Nucleus accumbens (tissue), 56 donors: Measurements from ENCODE around the gene DNAJC7.

ENCODE experiments used
- DNase-seq, 56 donors: peaks; one replicate each; lab custom pipeline; 2025; lab: John Stamatoyannopoulos, UW

The DNAJC7 gene

DNA sequence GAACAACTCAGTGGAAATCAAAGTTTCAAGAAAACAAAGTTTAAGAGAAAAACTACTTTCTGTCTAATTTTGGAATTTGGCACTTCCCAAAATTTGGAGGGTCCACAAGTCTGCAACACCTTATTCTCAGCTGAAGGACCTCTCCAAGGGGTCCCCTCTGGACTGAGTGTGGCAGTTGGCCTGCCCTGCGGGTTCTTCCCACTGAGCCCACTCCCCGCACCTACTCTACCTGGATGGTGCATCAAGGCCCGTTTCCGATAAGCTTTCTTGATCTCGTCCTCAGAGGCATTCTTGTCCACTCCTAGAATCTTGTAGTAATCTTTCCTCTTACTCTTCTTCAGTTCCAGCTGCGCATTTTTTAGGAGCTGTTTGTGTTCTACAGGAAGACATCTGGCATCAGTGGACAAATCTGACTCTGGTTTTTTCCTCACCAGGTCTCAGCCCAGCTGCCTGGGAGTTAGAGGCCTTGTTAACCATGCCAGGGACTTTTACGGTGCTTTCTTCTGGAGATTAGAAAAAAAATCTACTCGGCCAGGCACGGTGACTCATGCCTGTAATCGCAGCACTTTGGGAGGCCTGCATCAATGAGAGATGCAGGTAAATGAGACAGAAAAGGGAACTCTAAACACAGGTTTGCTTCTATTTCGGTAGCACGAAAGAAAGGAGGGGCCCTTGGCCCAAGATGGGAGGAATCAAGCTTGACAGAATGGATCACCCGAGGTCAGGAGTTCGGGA is 35.0 kb downstream of the DNAJC7 start:
- no peak for DNase-seq

DNA sequence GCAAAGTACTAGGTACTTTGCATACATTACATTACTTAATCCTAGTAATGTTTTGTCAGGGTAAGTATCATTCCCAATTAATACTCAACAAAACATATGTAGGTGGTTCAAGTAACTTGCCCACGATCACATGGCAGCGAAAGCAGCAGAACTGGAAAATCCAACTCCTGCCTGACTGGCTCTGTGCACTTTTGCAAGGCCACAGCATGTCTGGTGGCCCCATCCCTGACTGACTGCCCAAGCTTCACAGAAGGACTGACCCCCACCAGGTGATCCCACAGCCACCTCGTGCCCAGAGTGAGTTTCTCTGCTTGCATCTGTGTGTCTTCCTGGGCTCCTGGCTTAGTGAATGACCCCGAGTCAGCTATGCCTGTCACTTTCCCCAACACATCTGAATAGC is 39.2 kb downstream of the DNAJC7 start:
- no peak for DNase-seq

DNA sequence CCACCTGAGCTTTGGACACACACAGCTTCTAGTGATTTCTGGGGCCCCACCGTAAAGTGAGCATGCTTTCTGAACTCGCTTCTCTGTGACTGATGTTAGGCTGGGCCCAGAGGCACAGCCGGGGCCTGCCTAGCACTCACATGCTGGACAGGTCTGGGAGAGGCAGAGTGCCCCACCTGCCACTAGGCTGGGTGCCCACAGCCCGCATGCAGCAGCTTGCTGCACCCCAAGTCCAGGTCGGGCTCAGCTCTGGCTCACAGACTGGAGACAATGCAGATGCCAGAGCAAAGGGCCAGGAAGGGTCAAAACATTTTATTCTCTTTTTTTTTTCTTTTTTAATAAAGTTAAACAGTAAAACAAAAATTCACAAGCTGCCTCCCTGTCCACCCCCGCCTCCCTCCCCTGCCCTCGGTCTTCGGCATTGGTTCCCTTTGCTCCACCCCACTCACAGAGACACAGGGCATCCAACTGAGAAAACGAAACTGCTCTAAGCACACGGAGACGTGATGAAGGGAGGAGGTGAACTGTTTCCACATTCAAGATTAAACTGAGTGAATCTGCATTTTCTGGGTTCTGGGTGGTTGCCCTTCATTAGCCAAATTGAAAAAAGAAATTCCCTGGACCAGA is 41.0 kb downstream of the DNAJC7 start:
- peak in 11 of 56 donors; percentile 15 to 50 (median 30) for DNase-seq

DNA sequence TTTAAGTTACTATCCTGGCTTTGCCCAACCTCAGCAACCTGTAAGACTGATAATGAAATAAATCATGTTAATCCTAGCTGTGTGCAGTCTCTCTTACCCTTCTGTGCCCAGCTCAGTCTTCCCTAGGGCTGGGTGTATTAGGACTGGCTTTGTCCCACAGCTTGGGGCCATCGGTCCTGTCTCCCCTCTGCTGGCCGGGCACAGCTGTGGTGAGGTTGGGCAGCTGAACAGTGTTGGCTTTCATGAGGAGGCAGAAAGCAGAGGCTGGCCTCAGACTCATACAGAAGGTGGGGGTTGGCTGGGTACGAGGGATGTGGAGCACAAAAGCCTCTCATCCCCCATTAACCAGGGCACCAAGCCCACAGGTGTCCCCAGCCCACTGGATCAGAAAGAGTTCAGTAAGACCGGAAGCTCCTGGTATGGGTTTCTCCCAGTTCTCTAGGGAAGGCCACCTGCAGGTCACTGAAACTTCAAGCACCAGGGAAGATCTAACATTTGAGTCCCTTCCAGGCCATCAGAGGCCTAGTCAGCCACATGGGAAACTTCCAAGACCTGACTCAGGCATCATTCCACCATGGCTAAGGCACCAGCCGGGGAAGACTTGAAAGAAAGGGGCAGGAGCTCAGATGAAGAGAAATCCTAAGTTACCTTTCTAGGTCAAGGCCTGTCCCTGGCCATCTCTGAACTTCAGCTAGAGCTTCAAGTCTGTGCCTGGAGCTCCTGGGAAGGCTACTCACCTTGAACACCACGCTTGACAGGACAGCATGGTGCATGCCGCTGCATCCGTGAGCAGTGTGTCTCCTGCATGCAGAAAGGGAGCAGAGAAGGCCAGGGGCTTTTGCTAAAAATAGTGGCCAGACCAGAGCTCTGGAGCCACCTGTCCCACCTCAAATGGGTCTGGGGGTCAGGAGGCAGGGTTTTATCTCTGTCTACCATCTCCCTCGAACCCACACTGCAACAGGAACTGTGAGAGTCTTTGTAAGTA is 41.8 kb downstream of the DNAJC7 start:
- peak in 51 of 56 donors; percentile 22 to 88 (median 74) for DNase-seq

DNA sequence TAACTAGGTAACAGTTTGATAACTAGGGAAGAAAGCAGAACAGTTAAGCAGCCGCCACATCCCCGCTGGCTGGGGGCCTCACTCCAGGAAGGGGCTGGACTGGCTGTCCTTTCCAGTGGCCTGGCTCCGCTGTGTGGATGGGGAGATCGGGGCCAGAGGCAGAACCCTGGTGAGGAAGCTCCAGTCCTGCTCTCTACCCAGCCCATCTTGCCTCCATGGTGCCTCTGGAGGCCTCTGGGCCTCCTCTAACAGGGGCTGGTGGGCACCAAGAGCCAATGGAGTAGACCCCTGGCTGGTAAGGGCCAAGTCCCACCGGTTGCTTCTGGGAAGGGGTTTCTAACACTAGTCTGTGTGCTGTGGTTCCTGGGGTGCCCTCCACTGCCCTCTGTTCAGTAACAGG is 42.6 kb downstream of the DNAJC7 start:
- DNase-seq: peak in 5 of 56 donors; percentile 27 to 52 (median 47)

DNA sequence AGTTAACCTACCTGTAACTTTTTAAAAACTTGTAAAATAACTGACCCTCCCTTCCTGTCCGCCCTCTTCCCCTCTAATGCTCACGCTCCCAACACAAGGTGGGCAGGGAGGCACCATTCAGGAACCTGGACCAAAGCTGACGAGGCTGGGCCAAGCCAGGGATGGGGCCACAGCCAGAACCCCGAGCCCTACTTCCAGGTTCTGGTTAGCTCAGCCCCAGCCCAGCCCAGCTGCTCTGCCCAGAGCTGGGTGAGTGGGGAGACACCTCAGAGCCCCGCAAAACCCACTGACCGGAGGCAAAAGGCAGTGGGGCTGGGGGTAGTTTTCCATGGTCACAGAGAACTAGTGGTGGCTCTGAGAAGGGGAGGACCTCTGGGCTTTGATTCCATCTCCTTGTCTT is 43.2 kb downstream of the DNAJC7 start:
- no peak for DNase-seq

DNA sequence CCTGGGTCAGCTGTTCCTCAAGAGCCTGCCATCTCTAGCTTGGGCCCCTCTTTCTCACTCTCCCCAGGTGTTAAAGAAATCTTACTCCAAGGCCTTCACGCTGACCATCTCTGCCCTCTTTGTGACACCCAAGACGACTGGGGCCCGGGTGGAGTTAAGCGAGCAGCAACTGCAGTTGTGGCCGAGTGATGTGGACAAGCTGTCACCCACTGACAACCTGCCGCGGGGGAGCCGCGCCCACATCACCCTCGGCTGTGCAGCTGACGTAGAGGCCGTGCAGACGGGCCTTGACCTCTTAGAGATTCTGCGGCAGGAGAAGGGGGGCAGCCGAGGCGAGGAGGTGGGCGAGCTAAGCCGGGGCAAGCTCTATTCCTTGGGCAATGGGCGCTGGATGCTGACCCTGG is 43.8 kb downstream of the DNAJC7 start:
- peak in 2 of 56 donors; percentile 15 to 20 for DNase-seq

DNA sequence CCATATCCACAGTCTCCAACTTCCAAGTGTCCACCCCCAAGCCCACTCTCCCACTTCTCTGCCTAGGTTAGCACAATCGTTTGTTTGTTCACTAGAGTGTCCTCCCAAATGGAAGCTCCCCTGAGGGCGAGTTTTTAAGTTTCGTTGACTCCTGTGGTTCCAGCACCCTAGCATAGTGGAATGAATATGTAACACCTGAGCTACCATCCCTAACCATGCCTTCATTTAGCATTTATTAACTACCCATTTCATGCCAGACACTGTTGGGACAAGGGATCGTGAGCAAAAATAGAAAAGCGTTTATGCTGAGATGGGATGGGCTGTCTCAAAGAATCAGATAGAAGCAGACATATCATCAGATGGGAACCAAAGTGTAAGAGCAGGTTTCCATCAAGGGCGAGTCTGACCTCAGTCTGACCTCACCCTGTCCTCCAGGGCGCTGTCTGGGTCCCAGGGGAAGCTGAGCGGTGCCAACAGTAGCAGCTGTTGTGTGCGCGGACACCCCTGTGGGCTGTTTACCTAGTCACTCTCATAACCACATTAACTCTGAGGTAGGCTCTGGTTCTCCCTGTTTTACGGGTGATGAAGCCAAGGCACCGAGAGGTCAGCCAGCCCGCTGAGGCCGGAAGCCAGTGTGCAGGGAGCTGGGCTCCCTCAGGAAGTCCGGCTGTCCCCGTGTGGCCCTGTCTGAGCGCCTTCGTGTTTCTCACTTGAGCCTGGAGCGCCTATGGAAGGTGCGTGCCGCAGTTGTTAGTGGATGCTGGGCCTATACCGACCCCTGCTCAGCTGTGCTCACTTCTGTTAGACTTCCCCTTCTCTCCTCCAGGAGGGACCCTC is 44.5 kb downstream of the DNAJC7 start:
- DNase-seq: peak in 1 of 56 donors; percentile 27

DNA sequence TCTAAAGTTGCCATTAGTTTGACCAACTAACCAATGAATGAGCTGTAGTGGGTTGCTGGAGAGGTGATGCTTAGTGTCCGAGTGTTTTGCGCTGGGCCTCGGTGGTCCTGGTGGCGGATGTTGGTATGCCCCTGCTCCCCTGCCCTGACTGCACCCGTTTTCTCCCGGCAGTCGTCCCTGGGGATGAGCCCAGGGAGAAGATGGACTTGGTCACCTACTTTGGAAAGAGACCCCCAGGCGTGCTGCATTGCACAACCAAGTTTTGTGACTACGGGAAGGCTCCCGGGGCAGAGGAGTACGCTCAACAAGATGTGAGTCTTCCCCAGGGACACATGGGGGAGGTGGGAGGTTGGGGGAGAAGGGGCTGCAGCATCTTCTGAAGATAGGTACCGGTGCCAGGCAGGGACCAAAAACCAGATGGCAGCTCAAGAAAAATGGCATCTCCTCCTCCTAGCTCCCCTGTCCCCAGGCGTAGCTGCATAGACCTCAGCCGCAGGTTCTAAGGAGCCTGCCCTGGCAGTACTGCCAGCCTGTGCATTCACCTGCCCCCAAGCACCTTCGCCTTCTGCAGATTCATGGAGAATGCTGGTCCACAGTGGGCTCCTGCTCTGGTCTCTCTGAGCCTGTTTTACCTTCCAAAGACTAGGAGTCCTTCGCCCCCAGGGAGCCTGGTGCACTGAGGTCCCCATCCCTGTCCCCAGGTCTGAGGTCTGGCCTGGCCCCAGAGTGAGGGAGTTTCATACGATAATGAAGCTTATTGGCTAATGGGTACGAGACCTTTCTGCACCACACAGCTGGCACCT is 45.3 kb downstream of the DNAJC7 start:
- no peak for DNase-seq

DNA sequence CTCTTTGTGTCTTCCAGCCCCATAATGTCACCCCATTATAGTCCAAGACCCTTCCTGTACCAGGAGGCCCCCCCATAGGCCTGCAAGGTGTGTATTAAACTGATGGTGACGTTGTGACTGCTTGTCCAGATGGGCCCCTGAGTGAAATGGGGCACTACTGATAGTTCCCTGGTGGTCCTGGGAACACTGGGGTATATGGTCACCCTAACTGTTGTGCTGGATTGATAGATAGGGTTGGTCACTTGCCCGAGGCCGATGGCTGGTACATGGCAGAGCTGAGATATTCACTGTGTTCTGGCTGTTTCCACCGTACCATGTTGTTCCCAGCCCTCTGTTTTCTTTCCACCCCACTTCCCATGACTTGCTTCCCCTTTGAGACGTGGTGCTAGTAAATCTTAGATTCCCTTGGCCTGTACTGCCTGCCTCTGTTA is 46.3 kb downstream of the DNAJC7 start:
- no peak for DNase-seq

DNA sequence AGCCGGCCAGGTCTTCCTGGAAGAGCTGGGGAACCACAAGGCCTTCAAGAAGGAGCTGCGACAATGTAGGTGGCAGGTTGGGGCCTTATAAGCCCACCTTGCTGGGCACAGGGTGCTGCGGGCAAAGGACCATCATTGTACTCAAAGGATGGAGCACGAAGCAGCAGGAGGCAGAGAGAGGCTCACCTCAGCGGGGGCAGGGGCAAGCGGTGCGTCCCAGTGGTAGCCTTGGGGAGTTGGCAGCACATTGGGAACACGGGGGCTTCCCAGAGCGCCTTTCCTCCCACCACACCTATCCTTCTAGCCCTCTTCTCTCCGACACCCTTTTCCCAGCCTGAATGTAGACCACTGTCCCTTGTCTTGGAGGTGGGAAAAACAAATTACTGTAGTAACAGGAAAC is 48.6 kb downstream of the DNAJC7 start:
- no peak for DNase-seq

DNA sequence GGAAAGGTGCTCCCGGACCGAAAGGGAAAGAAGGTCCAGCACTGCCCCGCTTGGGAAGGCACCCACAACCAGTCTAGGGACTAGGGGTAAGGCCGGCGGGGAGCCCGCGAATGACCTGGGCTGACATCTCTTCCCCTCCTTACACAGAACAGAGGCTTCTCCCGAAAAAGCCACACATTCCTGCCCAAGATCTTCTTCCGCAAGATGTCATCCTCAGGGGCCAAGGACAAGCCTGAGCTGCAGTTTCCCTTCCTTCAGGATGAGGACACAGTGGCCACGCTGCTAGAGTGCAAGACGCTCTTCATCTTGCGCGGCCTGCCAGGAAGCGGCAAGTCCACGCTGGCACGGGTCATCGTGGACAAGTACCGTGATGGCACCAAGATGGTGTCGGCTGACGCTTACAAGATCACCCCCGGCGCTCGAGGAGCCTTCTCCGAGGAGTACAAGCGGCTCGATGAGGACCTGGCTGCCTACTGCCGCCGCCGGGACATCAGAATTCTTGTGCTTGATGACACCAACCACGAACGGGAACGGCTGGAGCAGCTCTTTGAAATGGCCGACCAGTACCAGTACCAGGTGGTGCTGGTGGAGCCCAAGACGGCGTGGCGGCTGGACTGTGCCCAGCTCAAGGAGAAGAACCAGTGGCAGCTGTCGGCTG is 49.2 kb downstream of the DNAJC7 start:
- DNase-seq: peak in 6 of 56 donors; percentile 21 to 63 (median 52)

DNA sequence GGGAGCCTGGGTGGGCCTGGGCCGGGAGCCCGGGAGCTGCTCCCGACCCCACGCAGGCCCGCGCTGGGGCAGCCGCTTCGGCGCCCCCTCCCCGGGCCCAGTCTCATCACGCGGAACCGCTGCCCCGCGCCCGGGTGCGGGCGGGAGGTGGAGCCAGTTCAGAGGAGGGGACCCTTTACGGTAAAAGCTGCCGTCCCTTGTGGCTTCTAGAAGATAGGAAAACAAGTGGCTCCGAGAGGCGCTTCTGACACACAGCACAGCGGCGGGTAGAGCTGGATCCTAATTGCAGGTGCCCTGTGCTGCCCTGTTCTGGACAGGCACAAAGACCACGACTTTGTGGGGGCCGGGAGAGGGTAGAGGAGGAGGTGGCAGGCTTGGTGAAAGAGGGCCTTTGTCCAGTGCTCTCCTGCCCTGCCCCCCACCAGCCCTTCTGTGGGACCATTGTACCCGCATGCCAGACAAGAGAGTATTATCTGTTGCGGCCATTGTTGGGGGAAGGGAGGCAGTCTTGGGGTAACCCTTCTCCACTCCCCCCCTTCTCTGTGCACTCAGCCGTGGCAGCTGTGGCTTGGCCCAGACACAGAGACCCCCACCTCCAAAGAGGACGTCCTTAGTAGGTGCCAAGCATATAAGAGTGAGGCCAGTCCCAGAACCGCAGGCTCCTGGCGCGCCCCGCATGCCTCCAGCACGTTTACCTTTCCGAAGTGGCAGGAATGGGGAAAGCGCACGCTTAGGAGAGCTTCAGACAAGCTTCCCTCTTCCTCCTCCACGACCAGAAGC is 49.9 kb downstream of the DNAJC7 start:
- DNase-seq: peak; percentile 22 to 98 (median 92)

DNA sequence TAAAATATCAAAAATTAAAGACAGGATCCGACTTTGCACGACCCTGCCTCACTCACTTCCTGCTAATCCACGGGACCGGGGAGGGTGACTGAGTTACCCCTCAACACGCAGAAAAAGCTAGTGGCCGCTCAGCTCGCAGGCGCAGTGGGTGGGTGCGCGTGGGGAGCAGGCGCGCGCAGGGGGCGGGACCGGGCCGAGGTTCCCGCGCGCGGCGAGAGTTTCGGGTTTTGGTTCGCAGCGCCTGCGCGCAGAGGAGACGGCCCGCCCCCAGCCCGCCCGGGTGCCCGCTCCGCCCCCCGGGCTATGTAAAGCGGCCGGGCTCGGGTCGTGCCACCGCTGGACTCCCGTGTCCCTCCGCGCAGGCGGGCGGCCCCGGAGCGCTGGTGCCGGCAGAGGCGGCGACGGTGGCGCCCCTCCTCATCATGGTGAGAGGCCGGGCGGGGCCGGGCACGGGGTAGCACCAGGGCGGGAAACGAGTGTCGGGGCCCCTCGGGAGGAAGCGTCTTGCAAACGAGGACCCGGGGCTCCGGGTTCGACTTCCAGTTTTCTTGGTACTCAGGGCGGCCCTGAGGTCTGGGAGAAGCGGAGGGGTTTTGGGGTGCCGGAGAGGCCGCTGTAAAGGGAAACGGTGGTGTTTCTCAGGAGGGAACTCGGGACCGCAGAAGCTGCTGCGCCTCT is 50.6 kb downstream of the DNAJC7 start, which contains the start of gene CNP:
Gene CNP, plus strand, starts transcription at position 333 of the 678 bp plus-strand sequence. Its CDS starts 90 bp downstream, at position 423.
- DNase-seq: peak in 55 of 56 donors; percentile 14 to 96 (median 88)

DNA sequence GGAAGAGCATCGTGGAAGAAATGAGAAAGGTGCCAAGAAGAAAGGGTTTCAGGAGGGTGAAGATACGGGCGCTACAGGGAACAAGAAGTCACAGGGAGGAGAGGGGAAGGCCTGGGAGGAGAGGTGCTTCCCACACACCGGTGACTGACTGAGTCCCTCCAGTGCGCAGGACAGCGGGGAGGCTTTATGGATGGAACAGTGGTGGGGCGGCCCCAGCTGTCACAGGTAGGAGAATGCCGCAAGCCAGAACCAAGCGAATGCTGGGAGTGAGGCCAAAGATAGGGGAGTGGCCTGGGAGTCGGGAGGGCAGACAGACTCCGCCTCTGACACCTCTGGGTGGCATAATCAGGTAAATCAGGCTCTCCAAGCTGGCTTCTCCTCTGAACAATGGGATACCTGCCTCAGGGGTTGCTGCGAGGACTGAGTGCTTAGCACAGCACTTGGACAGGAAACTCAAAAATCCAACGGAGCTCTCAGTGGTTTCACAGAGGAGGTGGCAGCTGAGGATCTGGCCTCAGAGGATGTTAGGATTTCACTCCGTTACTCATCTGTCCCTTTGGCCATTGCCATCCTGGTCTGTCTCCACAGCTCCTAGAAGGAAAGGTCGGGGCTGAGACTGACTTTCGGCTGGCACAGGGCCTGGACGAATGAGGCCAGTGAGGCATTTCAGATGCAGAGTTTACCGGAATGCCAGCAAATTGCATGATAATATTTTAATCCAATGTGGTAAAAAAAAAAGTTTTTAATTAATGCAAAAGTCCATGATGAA is 51.4 kb downstream of the DNAJC7 start:
- peak in 23 of 56 donors; percentile 22 to 64 (median 51) for DNase-seq

DNA sequence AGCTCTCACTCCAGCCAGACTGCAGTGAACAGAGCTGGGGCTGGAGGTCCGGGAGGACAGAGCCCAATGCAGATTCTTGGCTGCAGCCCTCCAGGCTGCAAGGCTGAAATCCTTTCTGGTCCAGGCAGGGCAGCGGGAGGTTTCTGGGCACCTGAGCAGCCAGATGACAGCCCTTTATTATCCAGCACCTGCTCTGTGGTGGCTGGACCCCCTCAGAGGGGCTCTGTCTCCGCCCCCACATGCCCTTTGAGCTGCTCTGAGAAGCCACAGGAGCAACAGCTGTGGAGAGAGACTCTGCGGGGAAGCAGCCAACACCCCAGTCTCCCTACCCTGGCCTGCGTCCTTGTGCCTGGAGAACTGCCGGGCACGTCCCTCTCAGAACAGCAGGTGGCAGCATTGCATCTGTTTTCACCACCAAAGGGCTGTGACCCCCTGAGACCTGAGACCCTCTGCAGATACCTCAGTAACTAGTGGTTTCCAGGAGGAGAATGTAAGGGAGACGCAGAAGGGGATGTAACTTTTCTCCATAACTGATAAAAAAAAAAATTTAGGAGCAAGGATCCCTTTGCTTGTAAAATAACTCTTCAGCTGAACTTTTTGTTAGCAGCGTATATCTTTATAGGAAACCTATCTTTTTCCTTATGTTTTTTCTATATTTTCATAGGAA is 54.3 kb downstream of the DNAJC7 start:
- peak in 54 of 56 donors; percentile 19 to 89 (median 70) for DNase-seq
